ENCODE results near the gene ATOH8.

Gene ATOH8

GRCh38 chr2:85771486-85771885, 17.7 kb downstream of the ATOH8 start:
- TF ChIP-seq SPI1 (IDR thresholded peaks at IDR 0.05; ENCODE audit: borderline replicate concordance, low read depth) (no peak), GABPA (IDR thresholded peaks at IDR 0.05; ENCODE audit: low read depth) (no peak), POLR2AphosphoS5 (IDR thresholded peaks at IDR 0.05; ENCODE audit: low read depth) (no peak), CTCF (IDR thresholded peaks at IDR 0.05; ENCODE audit: insufficient read depth, low read length) (no peak)
- TF ChIP-seq, protein P1, sequence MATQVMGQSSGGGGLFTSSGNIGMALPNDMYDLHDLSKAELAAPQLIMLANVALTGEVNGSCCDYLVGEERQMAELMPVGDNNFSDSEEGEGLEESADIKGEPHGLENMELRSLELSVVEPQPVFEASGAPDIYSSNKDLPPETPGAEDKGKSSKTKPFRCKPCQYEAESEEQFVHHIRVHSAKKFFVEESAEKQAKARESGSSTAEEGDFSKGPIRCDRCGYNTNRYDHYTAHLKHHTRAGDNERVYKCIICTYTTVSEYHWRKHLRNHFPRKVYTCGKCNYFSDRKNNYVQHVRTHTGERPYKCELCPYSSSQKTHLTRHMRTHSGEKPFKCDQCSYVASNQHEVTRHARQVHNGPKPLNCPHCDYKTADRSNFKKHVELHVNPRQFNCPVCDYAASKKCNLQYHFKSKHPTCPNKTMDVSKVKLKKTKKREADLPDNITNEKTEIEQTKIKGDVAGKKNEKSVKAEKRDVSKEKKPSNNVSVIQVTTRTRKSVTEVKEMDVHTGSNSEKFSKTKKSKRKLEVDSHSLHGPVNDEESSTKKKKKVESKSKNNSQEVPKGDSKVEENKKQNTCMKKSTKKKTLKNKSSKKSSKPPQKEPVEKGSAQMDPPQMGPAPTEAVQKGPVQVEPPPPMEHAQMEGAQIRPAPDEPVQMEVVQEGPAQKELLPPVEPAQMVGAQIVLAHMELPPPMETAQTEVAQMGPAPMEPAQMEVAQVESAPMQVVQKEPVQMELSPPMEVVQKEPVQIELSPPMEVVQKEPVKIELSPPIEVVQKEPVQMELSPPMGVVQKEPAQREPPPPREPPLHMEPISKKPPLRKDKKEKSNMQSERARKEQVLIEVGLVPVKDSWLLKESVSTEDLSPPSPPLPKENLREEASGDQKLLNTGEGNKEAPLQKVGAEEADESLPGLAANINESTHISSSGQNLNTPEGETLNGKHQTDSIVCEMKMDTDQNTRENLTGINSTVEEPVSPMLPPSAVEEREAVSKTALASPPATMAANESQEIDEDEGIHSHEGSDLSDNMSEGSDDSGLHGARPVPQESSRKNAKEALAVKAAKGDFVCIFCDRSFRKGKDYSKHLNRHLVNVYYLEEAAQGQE (IDR thresholded peaks at IDR 0.05; ENCODE audit: insufficient replicate concordance, low read depth), result no peak
- Histone ChIP-seq H3K27me3 (ENCODE audit: insufficient read depth, poor library complexity, severe bottlenecking) (no peaks in the 10 kb centered on the region), H3K27ac (replicated peaks) (no peak overlapping the region), H3K4me3 (replicated peaks; ENCODE audit: insufficient read depth, low read length) (no peak overlapping the region)
- DNase-seq (ENCODE audit: low read depth in 1 of 2, low spot score in 1 of 2), result no peak

GRCh38 chr2:85772019-85772745, 18.4 kb downstream of the ATOH8 start:
- no peak overlapping the region for H3K4me3 ChIP-seq (replicated peaks; ENCODE audit: insufficient read depth, low read length)
- peak in 1 of 2 experiments; percentile 55 for DNase-seq (ENCODE audit: low read depth in 1 of 2, low spot score in 1 of 2)
- TF ChIP-seq POLR2AphosphoS5 (IDR thresholded peaks at IDR 0.05; ENCODE audit: low read depth) (peak; percentile 75), CTCF (IDR thresholded peaks at IDR 0.05; ENCODE audit: insufficient read depth, low read length) (no peak)
- peak overlapping the region; percentile 32 for H3K27ac ChIP-seq (replicated peaks)
- H3K27me3 ChIP-seq (ENCODE audit: insufficient read depth, poor library complexity, severe bottlenecking), result no peaks in the 10 kb centered on the region

GRCh38 chr2:85772841-85773491, 19.2 kb downstream of the ATOH8 start:
- H3K4me3 ChIP-seq (replicated peaks; ENCODE audit: insufficient read depth, low read length), result no peak overlapping the region
- no peak overlapping the region for H3K27ac ChIP-seq (replicated peaks)
- TF ChIP-seq POLR2AphosphoS5 (IDR thresholded peaks at IDR 0.05; ENCODE audit: low read depth), result no peak
- TF ChIP-seq, protein P1 (IDR thresholded peaks at IDR 0.05; ENCODE audit: insufficient replicate concordance, low read depth), result no peak
- TF ChIP-seq GABPA (IDR thresholded peaks at IDR 0.05; ENCODE audit: low read depth), result no peak
- no peak for TF ChIP-seq CTCF (IDR thresholded peaks at IDR 0.05; ENCODE audit: insufficient read depth, low read length)
- TF ChIP-seq SPI1 (IDR thresholded peaks at IDR 0.05; ENCODE audit: borderline replicate concordance, low read depth), result no peak
- H3K27me3 ChIP-seq (ENCODE audit: insufficient read depth, poor library complexity, severe bottlenecking), result no peaks in the 10 kb centered on the region
- DNase-seq (ENCODE audit: low read depth in 1 of 2, low spot score in 1 of 2), result no peak
